Measurements from ENCODE around the gene CRYM. TPM values are rescaled to one million over a fixed set of nuclear protein-coding genes. Genes with fewer than 3 reads are reported as not detected.

CRYM gene
- total RNA-seq (2021) (12.7 to 14.9 TPM (median 12.9 TPM) in 3 replicates), Bru-seq, nascent RNA (percentile 39 among the genes with signal in this experiment)
- long read RNA-seq, experiment 1, partial matches to known transcripts: 53 of 56 reads
- long read RNA-seq, experiment 1, other reads (novel, unspliced or antisense): 3 of 56 reads
- long read RNA-seq, experiment 2, partial matches to known transcripts: 20 of 23 reads
- long read RNA-seq, experiment 2, other reads (novel, unspliced or antisense): 3 of 23 reads
- long read RNA-seq, experiment 3, partial matches to known transcripts: 45 of 48 reads
- long read RNA-seq, experiment 3, other reads (novel, unspliced or antisense): 3 of 48 reads

DNA sequence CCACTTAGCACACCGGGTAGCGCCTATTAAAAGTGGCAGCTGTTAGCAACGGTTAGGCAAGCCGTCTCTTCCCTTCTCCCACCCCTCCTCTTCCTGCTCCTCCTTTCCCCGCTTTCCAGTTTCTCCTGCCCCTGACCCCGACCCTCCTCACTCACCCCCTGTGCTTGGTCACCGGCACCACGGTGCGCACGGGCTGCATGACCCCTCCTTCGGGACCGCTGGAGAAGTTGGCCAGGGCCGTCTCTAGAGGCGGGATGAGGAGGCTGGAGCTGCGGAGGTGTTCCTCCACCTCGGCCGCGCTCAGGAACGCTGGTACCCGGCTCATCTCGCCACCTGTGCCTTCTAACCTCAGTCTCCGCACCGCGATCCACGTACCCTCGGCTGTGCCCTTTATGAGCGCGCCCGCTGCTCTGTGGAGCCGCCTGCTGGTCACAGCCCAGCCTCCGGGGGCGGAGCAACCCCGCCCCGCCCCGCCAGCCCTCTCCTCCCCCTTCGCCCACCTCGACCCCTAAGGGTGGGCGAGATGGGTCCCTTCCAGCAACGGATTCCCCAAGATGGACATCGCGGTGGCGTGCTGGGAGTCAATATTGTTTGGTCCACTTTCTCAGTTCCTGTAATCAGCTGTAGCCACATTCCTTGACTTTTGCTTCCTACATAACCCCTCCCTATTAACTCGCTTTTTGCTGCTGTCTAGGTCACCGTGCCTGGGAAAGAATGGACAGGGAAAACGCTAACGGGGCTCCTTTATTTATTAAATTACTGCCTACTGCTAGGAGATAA lies at the start of gene CRYM:
CRYM (minus strand) TSS at position 364 of the 780 bp plus-strand sequence; CDS start at position 325, 39 bp downstream.
- peaks cover 19% of the 10 kb centered on the region for H3K27me3 Mint-ChIP-seq (ENCODE audit: low read depth)
- DNase-seq (ENCODE audit: low spot score) (peak; percentile 82), ATAC-seq (peak; percentile 98)
- ChIA-PET CTCF (interaction anchor here (0.6 to 7.4 kb wide), 7 partner anchors 16 to 122 kb away, joined by 3 to 72 read pairs (median 5); no protein-coding TSS in a partner anchor), POLR2A (interaction anchor here (0.9 kb wide), 1 partner anchor 23 kb away, joined by 3 read pairs; no protein-coding TSS in a partner anchor)
- peaks cover 5% of the 10 kb centered on the region; the same call in 1 of the 2 replicates for H3K9me3 Mint-ChIP-seq
- peak within 1 kb of the TSS; percentile 80 for H3K4me3 Mint-ChIP-seq
- no peak within 1 kb of the TSS for H3K27ac Mint-ChIP-seq
- H3K4me1 Mint-ChIP-seq: peaks cover 27% of the 10 kb centered on the region
- H3K36me3 Mint-ChIP-seq: no peaks in the 10 kb centered on the region
- TF ChIP-seq IRF2 (CRISPR knock-in tag; IDR thresholded peaks at IDR 0.05; ENCODE audit: borderline replicate concordance, low read depth) (no peak), MYBL2 (CRISPR knock-in tag; IDR thresholded peaks at IDR 0.05) (no peak), ZNF219 (CRISPR knock-in tag; IDR thresholded peaks at IDR 0.05; ENCODE audit: borderline replicate concordance) (no peak), GTF2I (CRISPR knock-in tag; conservative IDR thresholded peaks at IDR 0.05) (no peak), KAT7 (CRISPR knock-in tag; IDR thresholded peaks at IDR 0.05; ENCODE audit: borderline replicate concordance) (no peak), ZNF423 (CRISPR knock-in tag; IDR thresholded peaks at IDR 0.05) (no peak), ELF4 (CRISPR knock-in tag; IDR thresholded peaks at IDR 0.05; ENCODE audit: low read depth) (no peak), ZBTB21 (CRISPR knock-in tag; IDR thresholded peaks at IDR 0.05; ENCODE audit: borderline replicate concordance) (no peak), FOXK1 (CRISPR knock-in tag; IDR thresholded peaks at IDR 0.05) (no peak), RELA (CRISPR knock-in tag; IDR thresholded peaks at IDR 0.05; ENCODE audit: borderline replicate concordance) (no peak), ZNF121 (CRISPR knock-in tag; IDR thresholded peaks at IDR 0.05) (no peak), ZNF263 (CRISPR knock-in tag; IDR thresholded peaks at IDR 0.05; ENCODE audit: low read depth) (no peak), NFE2L1 (CRISPR knock-in tag; IDR thresholded peaks at IDR 0.05) (no peak), ETV6 (CRISPR knock-in tag; IDR thresholded peaks at IDR 0.05) (peak; percentile 53; the same call in 1 of the 2 replicates), NR3C1 (CRISPR knock-in tag; conservative IDR thresholded peaks at IDR 0.05; ENCODE audit: low read depth) (no peak), ATF1 (CRISPR knock-in tag; IDR thresholded peaks at IDR 0.05) (no peak), ZNF232 (CRISPR knock-in tag; IDR thresholded peaks at IDR 0.05) (no peak)
- TF ChIP-seq, protein P1, sequence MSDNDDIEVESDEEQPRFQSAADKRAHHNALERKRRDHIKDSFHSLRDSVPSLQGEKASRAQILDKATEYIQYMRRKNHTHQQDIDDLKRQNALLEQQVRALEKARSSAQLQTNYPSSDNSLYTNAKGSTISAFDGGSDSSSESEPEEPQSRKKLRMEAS (CRISPR knock-in tag; IDR thresholded peaks at IDR 0.05): peak; percentile 44; the same call in 1 of the 2 replicates
- TF ChIP-seq, protein P2, sequence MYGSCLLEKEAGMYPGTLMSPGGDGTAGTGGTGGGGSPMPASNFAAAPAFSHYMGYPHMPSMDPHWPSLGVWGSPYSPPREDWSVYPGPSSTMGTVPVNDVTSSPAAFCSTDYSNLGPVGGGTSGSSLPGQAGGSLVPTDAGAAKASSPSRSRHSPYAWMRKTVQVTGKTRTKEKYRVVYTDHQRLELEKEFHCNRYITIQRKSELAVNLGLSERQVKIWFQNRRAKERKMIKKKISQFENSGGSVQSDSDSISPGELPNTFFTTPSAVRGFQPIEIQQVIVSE (CRISPR knock-in tag; IDR thresholded peaks at IDR 0.05; ENCODE audit: borderline replicate concordance): no peak
- TF ChIP-seq, protein P3, sequence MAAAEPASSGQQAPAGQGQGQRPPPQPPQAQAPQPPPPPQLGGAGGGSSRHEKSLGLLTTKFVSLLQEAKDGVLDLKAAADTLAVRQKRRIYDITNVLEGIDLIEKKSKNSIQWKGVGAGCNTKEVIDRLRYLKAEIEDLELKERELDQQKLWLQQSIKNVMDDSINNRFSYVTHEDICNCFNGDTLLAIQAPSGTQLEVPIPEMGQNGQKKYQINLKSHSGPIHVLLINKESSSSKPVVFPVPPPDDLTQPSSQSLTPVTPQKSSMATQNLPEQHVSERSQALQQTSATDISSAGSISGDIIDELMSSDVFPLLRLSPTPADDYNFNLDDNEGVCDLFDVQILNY (CRISPR knock-in tag; IDR thresholded peaks at IDR 0.05): no peak
- TF ChIP-seq, protein P4, sequence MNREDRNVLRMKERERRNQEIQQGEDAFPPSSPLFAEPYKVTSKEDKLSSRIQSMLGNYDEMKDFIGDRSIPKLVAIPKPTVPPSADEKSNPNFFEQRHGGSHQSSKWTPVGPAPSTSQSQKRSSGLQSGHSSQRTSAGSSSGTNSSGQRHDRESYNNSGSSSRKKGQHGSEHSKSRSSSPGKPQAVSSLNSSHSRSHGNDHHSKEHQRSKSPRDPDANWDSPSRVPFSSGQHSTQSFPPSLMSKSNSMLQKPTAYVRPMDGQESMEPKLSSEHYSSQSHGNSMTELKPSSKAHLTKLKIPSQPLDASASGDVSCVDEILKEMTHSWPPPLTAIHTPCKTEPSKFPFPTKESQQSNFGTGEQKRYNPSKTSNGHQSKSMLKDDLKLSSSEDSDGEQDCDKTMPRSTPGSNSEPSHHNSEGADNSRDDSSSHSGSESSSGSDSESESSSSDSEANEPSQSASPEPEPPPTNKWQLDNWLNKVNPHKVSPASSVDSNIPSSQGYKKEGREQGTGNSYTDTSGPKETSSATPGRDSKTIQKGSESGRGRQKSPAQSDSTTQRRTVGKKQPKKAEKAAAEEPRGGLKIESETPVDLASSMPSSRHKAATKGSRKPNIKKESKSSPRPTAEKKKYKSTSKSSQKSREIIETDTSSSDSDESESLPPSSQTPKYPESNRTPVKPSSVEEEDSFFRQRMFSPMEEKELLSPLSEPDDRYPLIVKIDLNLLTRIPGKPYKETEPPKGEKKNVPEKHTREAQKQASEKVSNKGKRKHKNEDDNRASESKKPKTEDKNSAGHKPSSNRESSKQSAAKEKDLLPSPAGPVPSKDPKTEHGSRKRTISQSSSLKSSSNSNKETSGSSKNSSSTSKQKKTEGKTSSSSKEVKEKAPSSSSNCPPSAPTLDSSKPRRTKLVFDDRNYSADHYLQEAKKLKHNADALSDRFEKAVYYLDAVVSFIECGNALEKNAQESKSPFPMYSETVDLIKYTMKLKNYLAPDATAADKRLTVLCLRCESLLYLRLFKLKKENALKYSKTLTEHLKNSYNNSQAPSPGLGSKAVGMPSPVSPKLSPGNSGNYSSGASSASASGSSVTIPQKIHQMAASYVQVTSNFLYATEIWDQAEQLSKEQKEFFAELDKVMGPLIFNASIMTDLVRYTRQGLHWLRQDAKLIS (CRISPR knock-in tag; IDR thresholded peaks at IDR 0.05; ENCODE audit: borderline replicate concordance): no peak
- TF ChIP-seq, protein P5, sequence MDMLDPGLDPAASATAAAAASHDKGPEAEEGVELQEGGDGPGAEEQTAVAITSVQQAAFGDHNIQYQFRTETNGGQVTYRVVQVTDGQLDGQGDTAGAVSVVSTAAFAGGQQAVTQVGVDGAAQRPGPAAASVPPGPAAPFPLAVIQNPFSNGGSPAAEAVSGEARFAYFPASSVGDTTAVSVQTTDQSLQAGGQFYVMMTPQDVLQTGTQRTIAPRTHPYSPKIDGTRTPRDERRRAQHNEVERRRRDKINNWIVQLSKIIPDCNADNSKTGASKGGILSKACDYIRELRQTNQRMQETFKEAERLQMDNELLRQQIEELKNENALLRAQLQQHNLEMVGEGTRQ (CRISPR knock-in tag; IDR thresholded peaks at IDR 0.05): no peak
- TF ChIP-seq, protein P6, sequence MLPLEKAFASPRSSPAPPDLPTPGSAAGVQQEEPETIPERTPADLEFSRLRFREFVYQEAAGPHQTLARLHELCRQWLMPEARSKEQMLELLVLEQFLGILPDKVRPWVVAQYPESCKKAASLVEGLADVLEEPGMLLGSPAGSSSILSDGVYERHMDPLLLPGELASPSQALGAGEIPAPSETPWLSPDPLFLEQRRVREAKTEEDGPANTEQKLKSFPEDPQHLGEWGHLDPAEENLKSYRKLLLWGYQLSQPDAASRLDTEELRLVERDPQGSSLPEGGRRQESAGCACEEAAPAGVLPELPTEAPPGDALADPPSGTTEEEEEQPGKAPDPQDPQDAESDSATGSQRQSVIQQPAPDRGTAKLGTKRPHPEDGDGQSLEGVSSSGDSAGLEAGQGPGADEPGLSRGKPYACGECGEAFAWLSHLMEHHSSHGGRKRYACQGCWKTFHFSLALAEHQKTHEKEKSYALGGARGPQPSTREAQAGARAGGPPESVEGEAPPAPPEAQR (CRISPR knock-in tag; IDR thresholded peaks at IDR 0.05): no peak
- TF ChIP-seq, protein P7, sequence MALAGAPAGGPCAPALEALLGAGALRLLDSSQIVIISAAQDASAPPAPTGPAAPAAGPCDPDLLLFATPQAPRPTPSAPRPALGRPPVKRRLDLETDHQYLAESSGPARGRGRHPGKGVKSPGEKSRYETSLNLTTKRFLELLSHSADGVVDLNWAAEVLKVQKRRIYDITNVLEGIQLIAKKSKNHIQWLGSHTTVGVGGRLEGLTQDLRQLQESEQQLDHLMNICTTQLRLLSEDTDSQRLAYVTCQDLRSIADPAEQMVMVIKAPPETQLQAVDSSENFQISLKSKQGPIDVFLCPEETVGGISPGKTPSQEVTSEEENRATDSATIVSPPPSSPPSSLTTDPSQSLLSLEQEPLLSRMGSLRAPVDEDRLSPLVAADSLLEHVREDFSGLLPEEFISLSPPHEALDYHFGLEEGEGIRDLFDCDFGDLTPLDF (CRISPR knock-in tag; IDR thresholded peaks at IDR 0.05): no peak
- TF ChIP-seq, protein P8, sequence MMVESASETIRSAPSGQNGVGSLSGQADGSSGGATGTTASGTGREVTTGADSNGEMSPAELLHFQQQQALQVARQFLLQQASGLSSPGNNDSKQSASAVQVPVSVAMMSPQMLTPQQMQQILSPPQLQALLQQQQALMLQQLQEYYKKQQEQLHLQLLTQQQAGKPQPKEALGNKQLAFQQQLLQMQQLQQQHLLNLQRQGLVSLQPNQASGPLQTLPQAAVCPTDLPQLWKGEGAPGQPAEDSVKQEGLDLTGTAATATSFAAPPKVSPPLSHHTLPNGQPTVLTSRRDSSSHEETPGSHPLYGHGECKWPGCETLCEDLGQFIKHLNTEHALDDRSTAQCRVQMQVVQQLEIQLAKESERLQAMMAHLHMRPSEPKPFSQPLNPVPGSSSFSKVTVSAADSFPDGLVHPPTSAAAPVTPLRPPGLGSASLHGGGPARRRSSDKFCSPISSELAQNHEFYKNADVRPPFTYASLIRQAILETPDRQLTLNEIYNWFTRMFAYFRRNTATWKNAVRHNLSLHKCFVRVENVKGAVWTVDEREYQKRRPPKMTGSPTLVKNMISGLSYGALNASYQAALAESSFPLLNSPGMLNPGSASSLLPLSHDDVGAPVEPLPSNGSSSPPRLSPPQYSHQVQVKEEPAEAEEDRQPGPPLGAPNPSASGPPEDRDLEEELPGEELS (CRISPR knock-in tag; IDR thresholded peaks at IDR 0.05): 0 out of 2 replicates have a peak, but pooled peaks have one; percentile 32

All from WTC11 (cell line).